ENCODE results near the gene ALDH8A1.

DNA sequence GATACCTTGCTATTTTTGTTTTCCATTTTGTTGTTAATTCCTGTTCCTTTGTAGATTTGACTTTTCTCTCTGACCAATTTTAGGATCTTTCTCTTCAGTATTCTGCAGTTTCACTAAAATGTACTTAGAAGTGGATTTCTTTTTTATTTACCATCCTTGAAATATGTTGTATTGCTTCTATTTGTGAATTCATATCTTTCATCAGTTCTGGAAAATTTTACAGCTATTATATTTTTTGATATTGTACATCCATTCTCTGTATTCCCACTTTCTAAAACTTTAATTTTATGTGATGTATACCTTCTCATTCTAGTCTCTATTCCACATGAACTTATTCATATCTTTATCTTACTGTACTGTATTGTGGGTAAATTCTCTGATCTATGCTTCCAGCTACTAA, 9.7 kb upstream of the ALDH8A1 start:
- TF ChIP-seq, protein P1, sequence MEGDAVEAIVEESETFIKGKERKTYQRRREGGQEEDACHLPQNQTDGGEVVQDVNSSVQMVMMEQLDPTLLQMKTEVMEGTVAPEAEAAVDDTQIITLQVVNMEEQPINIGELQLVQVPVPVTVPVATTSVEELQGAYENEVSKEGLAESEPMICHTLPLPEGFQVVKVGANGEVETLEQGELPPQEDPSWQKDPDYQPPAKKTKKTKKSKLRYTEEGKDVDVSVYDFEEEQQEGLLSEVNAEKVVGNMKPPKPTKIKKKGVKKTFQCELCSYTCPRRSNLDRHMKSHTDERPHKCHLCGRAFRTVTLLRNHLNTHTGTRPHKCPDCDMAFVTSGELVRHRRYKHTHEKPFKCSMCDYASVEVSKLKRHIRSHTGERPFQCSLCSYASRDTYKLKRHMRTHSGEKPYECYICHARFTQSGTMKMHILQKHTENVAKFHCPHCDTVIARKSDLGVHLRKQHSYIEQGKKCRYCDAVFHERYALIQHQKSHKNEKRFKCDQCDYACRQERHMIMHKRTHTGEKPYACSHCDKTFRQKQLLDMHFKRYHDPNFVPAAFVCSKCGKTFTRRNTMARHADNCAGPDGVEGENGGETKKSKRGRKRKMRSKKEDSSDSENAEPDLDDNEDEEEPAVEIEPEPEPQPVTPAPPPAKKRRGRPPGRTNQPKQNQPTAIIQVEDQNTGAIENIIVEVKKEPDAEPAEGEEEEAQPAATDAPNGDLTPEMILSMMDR (IDR thresholded peaks at IDR 0.05; ENCODE audit: poor library complexity), result no peak
- TF ChIP-seq EZH2phosphoT487 (IDR thresholded peaks at IDR 0.05; ENCODE audit: low read depth, severe bottlenecking, unreplicated experiment) (no peak), EZH2 (IDR thresholded peaks at IDR 0.05; ENCODE audit: borderline replicate concordance) (no peak)

All from hepatocyte (in vitro differentiated cells).